ENCODE measurements around the gene SLCO2A1.

The SLCO2A1 gene

DNA sequence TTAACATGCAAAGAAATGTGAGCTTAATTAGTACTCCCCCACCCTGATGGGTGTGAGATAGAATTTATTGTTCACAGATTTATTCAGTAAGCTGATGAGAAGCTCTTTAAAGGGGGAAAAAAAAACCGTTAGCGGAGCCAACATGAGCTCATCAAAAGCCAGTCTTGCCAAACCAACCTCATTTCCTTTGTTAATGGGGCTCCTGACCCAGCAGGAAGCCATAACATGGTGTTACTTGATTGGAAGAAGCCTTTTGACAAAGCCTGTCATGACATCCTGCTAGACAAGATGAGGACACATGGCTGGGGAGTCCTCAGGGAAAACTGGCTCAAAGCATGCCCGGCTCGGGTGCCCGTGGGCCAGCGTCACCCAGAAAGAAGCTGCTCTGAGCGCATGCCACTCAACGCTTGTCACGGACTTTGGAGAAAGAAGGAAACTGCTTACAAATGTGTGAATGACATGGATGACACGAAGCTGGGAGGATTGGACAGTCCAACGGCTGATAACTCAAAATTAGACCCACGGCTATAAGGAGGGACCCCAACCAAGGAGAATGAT lies 64.6 kb downstream of the SLCO2A1 start:
- TF ChIP-seq EZH2phosphoT487 (IDR thresholded peaks at IDR 0.05; ENCODE audit: low read length) (no peak), CTCF (IDR thresholded peaks at IDR 0.05; ENCODE audit: low read length) (no peak), EZH2 (optimal IDR thresholded peaks at IDR 0.05; ENCODE audit: low read depth, low read length) (no peak)
- Histone ChIP-seq H3K4me1 (ENCODE audit: low read length) (no peaks in the 10 kb centered on the region), H3K4me2 (ENCODE audit: low read depth, low read length) (no peak overlapping the region), H3K27ac (ENCODE audit: low read length) (no peak overlapping the region), H3K36me3 (replicated peaks; ENCODE audit: insufficient read depth, low read length) (no peaks in the 10 kb centered on the region), H3F3A (ENCODE audit: insufficient read depth, low read length) (no peaks in the 10 kb centered on the region), H4K20me1 (ENCODE audit: insufficient read depth, low read length) (no peaks in the 10 kb centered on the region), H3K27me3 (replicated peaks; ENCODE audit: insufficient read depth, low read length) (no peaks in the 10 kb centered on the region), H2AFZ (ENCODE audit: low read length) (no peak overlapping the region), H3K79me2 (ENCODE audit: low read length) (no peaks in the 10 kb centered on the region), H3K9me2 (replicated peaks; ENCODE audit: insufficient read depth, low read length) (no peaks in the 10 kb centered on the region), H3K4me3 (ENCODE audit: low read length) (no peak overlapping the region), H3K9me3 (replicated peaks; ENCODE audit: insufficient read depth, low read length) (no peaks in the 10 kb centered on the region), H3K9ac (ENCODE audit: low read length) (no peak overlapping the region)
- no peak for DNase-seq

DNA sequence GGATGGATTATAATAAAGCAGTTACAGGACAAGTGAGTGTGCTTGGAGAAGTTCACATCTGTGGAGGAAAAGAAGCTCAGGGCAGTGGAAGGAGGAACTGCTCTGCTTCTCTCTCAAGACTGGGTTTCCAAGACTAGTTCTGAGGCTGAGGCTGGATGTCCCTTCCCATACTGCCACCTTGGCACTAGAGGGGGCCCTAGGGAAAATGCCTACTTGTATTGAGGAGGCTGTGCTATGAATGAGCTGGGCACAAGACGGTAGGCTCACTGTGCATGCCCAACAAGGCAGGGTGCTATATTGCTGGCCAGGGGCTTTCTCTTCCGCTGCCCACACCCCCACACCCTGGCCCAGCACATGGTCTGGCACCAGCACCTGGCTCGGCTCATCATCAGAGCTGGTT lies 65.2 kb downstream of the SLCO2A1 start:
- TF ChIP-seq CTCF (IDR thresholded peaks at IDR 0.05; ENCODE audit: low read length) = no peak
- TF ChIP-seq EZH2phosphoT487 (IDR thresholded peaks at IDR 0.05; ENCODE audit: low read length) = no peak
- TF ChIP-seq EZH2 (optimal IDR thresholded peaks at IDR 0.05; ENCODE audit: low read depth, low read length) = no peak
- no peak overlapping the region for H3K4me3 ChIP-seq (ENCODE audit: low read length)
- no peaks in the 10 kb centered on the region for H3K9me2 ChIP-seq (replicated peaks; ENCODE audit: insufficient read depth, low read length)
- H2AFZ ChIP-seq (ENCODE audit: low read length) = no peak overlapping the region
- H3K36me3 ChIP-seq (replicated peaks; ENCODE audit: insufficient read depth, low read length) = no peaks in the 10 kb centered on the region
- no peak overlapping the region for H3K9ac ChIP-seq (ENCODE audit: low read length)
- no peak overlapping the region for H3K27ac ChIP-seq (ENCODE audit: low read length)
- H3K79me2 ChIP-seq (ENCODE audit: low read length) = no peaks in the 10 kb centered on the region
- H3K27me3 ChIP-seq (replicated peaks; ENCODE audit: insufficient read depth, low read length) = no peaks in the 10 kb centered on the region
- no peaks in the 10 kb centered on the region for H3K4me1 ChIP-seq (ENCODE audit: low read length)
- H3F3A ChIP-seq (ENCODE audit: insufficient read depth, low read length) = no peaks in the 10 kb centered on the region
- no peak overlapping the region for H3K4me2 ChIP-seq (ENCODE audit: low read depth, low read length)
- no peaks in the 10 kb centered on the region for H4K20me1 ChIP-seq (ENCODE audit: insufficient read depth, low read length)
- no peak for DNase-seq
- no peaks in the 10 kb centered on the region for H3K9me3 ChIP-seq (replicated peaks; ENCODE audit: insufficient read depth, low read length)

GRCh38 chr3:133963657-133964396 lies 65.9 kb downstream of the SLCO2A1 start:
- no peak overlapping the region for H3K4me2 ChIP-seq (ENCODE audit: low read depth, low read length)

More at GRCh38 chr3:133963657-133964396, 65.9 kb downstream of the SLCO2A1 start:
- no peak for DNase-seq
- TF ChIP-seq CTCF (IDR thresholded peaks at IDR 0.05; ENCODE audit: low read length) (no peak), EZH2phosphoT487 (IDR thresholded peaks at IDR 0.05; ENCODE audit: low read length) (no peak), EZH2 (optimal IDR thresholded peaks at IDR 0.05; ENCODE audit: low read depth, low read length) (no peak)
- H3K9me3 ChIP-seq (replicated peaks; ENCODE audit: insufficient read depth, low read length) = no peaks in the 10 kb centered on the region
- no peaks in the 10 kb centered on the region for H3K4me1 ChIP-seq (ENCODE audit: low read length)
- no peak overlapping the region for H3K9ac ChIP-seq (ENCODE audit: low read length)
- no peak overlapping the region for H2AFZ ChIP-seq (ENCODE audit: low read length)
- H3K27me3 ChIP-seq (replicated peaks; ENCODE audit: insufficient read depth, low read length) = no peaks in the 10 kb centered on the region
- H3K36me3 ChIP-seq (replicated peaks; ENCODE audit: insufficient read depth, low read length) = no peaks in the 10 kb centered on the region
- H3K4me3 ChIP-seq (ENCODE audit: low read length) = no peak overlapping the region
- no peaks in the 10 kb centered on the region for H3F3A ChIP-seq (ENCODE audit: insufficient read depth, low read length)
- no peak overlapping the region for H3K27ac ChIP-seq (ENCODE audit: low read length)
- H4K20me1 ChIP-seq (ENCODE audit: insufficient read depth, low read length) = no peaks in the 10 kb centered on the region
- no peaks in the 10 kb centered on the region for H3K79me2 ChIP-seq (ENCODE audit: low read length)
- H3K9me2 ChIP-seq (replicated peaks; ENCODE audit: insufficient read depth, low read length) = no peaks in the 10 kb centered on the region

Data from MM.1S (cell line).